HepG2 (cell line): ENCODE results near the gene MCC. TPM values are rescaled to one million over a fixed set of nuclear protein-coding genes. Genes with fewer than 3 reads are reported as not detected.

Experiments
- DMAP1 ChIP-seq: IDR thresholded peaks from 2 replicates; pipeline ENCODE4 v1.6.1; 2016
- FOXA3 ChIP-seq: IDR thresholded peaks from 2 replicates; pipeline ENCODE4 v1.6.1; 2016; ENCODE audit warnings: missing genetic modification reagents, missing compliant biosample characterization
- FOXM1 ChIP-seq: sonication (generic); formaldehyde crosslinking; IDR thresholded peaks from 2 replicates; pipeline ENCODE4 v1.5.0; 2020; ENCODE audit warnings: missing genetic modification reagents
- KLF12 ChIP-seq: sonication (generic); formaldehyde crosslinking; IDR thresholded peaks from 2 replicates; pipeline ENCODE4 v1.4.0; 2020; ENCODE audit warnings: missing genetic modification reagents, borderline replicate concordance
- NFKBIZ ChIP-seq: IDR thresholded peaks from 2 replicates; pipeline ENCODE4 v1.6.1; 2018; ENCODE audit warnings: missing genetic modification reagents, missing compliant biosample characterization
- NPAS2 ChIP-seq: sonication (generic); formaldehyde crosslinking; IDR thresholded peaks from 2 replicates; pipeline ENCODE4 v1.8.0; 2022; ENCODE audit warnings: mild to moderate bottlenecking, missing genetic modification reagents, borderline replicate concordance
- PAWR ChIP-seq: sonication (generic); formaldehyde crosslinking; IDR thresholded peaks from 2 replicates; pipeline ENCODE4 v1.4.0; 2020; ENCODE audit warnings: missing genetic modification reagents, mild to moderate bottlenecking, borderline replicate concordance
- RORA ChIP-seq: sonication (generic); formaldehyde crosslinking; IDR thresholded peaks from 2 replicates; pipeline ENCODE4 v1.5.0; 2020; ENCODE audit warnings: mild to moderate bottlenecking, missing genetic modification reagents, moderate library complexity
- TFE3 ChIP-seq: IDR thresholded peaks from 2 replicates; pipeline ENCODE4 v1.6.1; 2016
- THYN1 ChIP-seq: sonication (generic); formaldehyde crosslinking; IDR thresholded peaks from 2 replicates; pipeline ENCODE4 v1.8.1; 2023; ENCODE audit warnings: low read depth, mild to moderate bottlenecking, moderate library complexity, missing genetic modification reagents, borderline replicate concordance
- ZC3H13 ChIP-seq: sonication (generic); formaldehyde crosslinking; IDR thresholded peaks from 2 replicates; pipeline ENCODE4 v1.8.1; 2023; ENCODE audit warnings: mild to moderate bottlenecking, missing genetic modification reagents, moderate library complexity
- ZNF180 ChIP-seq: sonication (generic); formaldehyde crosslinking; IDR thresholded peaks from 2 replicates; pipeline ENCODE4 v1.4.0; 2020; ENCODE audit warnings: low read depth, missing genetic modification reagents, borderline replicate concordance
- ZNF232 ChIP-seq: sonication (generic); formaldehyde crosslinking; IDR thresholded peaks from 2 replicates; pipeline ENCODE4 v1.4.0; 2020; ENCODE audit warnings: missing genetic modification reagents, borderline replicate concordance
- ZNF367 ChIP-seq: sonication (generic); formaldehyde crosslinking; IDR thresholded peaks from 2 replicates; pipeline ENCODE4 v1.4.0; 2020; ENCODE audit warnings: missing genetic modification reagents, borderline replicate concordance
- ZNF432 ChIP-seq: sonication (generic); formaldehyde crosslinking; IDR thresholded peaks from 2 replicates; pipeline ENCODE4 v1.5.0; 2020; ENCODE audit warnings: missing genetic modification reagents, mild to moderate bottlenecking, borderline replicate concordance
- ZNF605 ChIP-seq: sonication (generic); formaldehyde crosslinking; IDR thresholded peaks from 2 replicates; pipeline ENCODE4 v1.8.0; 2022; ENCODE audit warnings: mild to moderate bottlenecking, missing genetic modification reagents
- polyA plus RNA-seq, 8 experiments: library from polyadenylated mRNA; depleted of rRNA in 3 of 8; stranded (reverse) in 7 of 8; unstranded in 1 of 8; fragments of >200 nt; fragmentation: Illumina TruSeq in 4 of 8; extraction: Trizol in 4 of 8; gene quantifications; 2 replicates each; pipeline versions ENCODE4 v1.2.1 to v1.2.3, GENCODE V29; 2011 to 2016; ENCODE audit warnings: low read depth in 4 of 8, missing spikeins in 1 of 8, mixed read lengths in 1 of 8; ENCODE audit not compliant: insufficient read depth in 1 of 8
- total RNA-seq, 5 experiments: library from RNA; depleted of rRNA; stranded (reverse); fragments of >200 nt; fragmentation: Illumina TruSeq; extraction: Trizol; gene quantifications; 2 replicates each; pipeline ENCODE4 v1.2.3, GENCODE V29; 2016; ENCODE audit warnings: low read depth in 1 of 5
- TF ChIP-seq, protein P1 (sequence below): sonication (generic); formaldehyde crosslinking; IDR thresholded peaks from one replicate; pipeline ENCODE4 v1.5.1; 2020; ENCODE audit warnings: mild to moderate bottlenecking, missing genetic modification reagents; ENCODE audit errors: not compliant biosample characterization
- TF ChIP-seq, protein P2 (sequence below): sonication (generic); formaldehyde crosslinking; IDR thresholded peaks from 2 replicates; pipeline ENCODE4 v1.5.0; 2020; ENCODE audit warnings: missing genetic modification reagents

The MCC gene
- total and polyA plus RNA-seq, 2 of the 13 experiments (the other 11 are each of a cell fraction or from before 2014, with no cell fraction given) = 0.55 to 2.4 TPM

DNA sequence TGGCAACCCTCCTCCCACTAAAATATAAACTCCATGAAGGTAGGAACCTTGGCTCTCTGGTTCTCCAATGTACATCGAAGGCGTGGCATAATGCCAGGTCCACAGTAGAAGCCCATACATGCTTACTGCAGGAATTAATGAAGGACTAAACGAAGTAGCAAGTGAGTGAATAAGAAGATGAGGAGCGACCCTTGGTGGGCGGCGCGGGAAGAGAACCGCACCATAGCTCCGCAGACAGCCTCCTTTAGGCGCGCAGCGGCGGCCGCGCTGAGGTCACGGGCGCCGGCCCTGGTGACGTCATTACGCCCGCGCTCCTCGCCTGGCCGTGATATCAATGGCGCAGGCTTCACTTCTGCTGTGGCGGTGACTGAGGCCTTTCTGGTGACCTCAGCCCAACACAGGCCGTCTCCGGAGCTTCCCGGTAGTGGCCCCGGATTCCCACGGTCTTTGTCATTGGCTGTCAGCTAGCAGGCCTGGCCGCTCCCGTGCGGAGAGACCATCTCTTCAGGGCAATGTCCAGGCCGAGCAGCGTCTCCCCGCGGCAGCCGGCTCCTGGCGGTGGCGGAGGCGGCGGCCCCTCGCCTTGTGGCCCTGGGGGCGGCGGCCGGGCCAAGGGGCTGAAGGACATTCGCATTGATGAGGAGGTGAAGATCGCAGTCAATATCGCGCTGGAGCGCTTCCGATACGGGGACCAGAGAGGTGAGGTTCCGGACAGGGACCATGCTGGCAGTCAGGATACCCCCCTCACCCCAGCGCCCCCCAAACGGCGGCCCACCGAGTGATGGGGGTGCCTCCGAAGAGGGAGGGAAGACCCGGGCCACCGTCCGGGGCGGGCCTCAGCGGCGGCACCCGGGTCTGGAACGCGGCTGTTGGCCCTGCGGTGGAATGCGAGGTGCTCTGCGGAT is 25.4 kb upstream of the MCC start, which contains the start of gene YTHDC2 (continued):
- TF ChIP-seq, protein P1, sequence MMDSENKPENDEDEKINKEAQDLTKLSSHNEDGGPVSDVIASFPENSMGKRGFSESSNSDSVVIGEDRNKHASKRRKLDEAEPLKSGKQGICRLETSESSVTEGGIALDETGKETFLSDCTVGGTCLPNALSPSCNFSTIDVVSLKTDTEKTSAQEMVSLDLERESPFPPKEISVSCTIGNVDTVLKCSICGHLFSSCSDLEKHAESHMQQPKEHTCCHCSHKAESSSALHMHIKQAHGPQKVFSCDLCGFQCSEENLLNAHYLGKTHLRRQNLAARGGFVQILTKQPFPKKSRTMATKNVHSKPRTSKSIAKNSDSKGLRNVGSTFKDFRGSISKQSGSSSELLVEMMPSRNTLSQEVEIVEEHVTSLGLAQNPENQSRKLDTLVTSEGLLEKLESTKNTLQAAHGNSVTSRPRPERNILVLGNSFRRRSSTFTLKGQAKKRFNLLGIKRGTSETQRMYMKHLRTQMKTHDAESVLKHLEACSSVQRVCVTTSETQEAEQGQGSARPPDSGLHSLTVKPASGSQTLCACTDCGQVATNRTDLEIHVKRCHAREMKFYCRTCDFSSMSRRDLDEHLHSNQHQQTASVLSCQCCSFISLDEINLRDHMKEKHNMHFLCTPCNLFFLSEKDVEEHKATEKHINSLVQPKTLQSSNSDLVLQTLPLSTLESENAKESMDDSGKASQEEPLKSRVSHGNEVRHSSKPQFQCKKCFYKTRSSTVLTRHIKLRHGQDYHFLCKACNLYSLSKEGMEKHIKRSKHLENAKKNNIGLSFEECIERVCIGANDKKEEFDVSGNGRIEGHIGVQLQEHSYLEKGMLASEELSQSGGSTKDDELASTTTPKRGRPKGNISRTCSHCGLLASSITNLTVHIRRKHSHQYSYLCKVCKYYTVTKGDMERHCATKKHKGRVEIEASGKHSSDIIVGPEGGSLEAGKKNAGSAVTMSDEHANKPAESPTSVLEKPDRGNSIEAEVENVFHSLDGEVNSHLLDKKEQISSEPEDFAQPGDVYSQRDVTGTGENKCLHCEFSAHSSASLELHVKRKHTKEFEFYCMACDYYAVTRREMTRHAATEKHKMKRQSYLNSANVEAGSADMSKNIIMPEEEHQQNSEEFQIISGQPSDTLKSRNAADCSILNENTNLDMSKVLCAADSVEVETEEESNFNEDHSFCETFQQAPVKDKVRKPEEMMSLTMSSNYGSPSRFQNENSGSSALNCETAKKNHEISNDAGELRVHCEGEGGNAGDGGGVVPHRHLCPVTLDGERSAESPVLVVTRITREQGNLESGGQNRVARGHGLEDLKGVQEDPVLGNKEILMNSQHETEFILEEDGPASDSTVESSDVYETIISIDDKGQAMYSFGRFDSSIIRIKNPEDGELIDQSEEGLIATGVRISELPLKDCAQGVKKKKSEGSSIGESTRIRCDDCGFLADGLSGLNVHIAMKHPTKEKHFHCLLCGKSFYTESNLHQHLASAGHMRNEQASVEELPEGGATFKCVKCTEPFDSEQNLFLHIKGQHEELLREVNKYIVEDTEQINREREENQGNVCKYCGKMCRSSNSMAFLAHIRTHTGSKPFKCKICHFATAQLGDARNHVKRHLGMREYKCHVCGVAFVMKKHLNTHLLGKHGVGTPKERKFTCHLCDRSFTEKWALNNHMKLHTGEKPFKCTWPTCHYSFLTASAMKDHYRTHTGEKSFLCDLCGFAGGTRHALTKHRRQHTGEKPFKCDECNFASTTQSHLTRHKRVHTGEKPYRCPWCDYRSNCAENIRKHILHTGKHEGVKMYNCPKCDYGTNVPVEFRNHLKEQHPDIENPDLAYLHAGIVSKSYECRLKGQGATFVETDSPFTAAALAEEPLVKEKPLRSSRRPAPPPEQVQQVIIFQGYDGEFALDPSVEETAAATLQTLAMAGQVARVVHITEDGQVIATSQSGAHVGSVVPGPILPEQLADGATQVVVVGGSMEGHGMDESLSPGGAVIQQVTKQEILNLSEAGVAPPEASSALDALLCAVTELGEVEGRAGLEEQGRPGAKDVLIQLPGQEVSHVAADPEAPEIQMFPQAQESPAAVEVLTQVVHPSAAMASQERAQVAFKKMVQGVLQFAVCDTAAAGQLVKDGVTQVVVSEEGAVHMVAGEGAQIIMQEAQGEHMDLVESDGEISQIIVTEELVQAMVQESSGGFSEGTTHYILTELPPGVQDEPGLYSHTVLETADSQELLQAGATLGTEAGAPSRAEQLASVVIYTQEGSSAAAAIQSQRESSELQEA (CRISPR knock-in tag) = no peak
- TF ChIP-seq ZNF367 (CRISPR knock-in tag) (no peak), KLF12 (CRISPR knock-in tag) (no peak), NFKBIZ (CRISPR knock-in tag) (no peak), FOXM1 (CRISPR knock-in tag) (no peak), ZNF605 (peak; percentile 58; the same call in 1 of the 2 replicates), ZNF232 (CRISPR knock-in tag) (no peak), FOXA3 (peak; percentile 52; the same call in 1 of the 2 replicates), PAWR (CRISPR knock-in tag) (no peak), ZC3H13 (CRISPR knock-in tag) (peak; percentile 69; the same call in 1 of the 2 replicates), RORA (CRISPR knock-in tag) (no peak), ZNF432 (CRISPR knock-in tag) (no peak), THYN1 (no peak), TFE3 (CRISPR knock-in tag) (peak; percentile 46; the same call in 1 of the 2 replicates), ZNF180 (CRISPR knock-in tag) (no peak), NPAS2 (CRISPR knock-in tag) (no peak), DMAP1 (CRISPR knock-in tag) (peak; percentile 78)
- TF ChIP-seq, protein P2, sequence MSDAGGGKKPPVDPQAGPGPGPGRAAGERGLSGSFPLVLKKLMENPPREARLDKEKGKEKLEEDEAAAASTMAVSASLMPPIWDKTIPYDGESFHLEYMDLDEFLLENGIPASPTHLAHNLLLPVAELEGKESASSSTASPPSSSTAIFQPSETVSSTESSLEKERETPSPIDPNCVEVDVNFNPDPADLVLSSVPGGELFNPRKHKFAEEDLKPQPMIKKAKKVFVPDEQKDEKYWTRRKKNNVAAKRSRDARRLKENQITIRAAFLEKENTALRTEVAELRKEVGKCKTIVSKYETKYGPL = no peak
